K562 (cell line): ENCODE results near the gene CLASP2. TPM values are rescaled to one million over a fixed set of nuclear protein-coding genes. Genes with fewer than 3 reads are reported as not detected.
A peak's percentile ranks its signal among the peaks of the same experiment; 100 is the strongest.

Experiments used
- ERF ChIP-seq: fragments of 450-650 bp; formaldehyde crosslinking; IDR thresholded peaks from 2 replicates; pipeline ENCODE4 v1.4.0; 2020; ENCODE audit warnings: mild to moderate bottlenecking, mixed read lengths
- FOXK2 ChIP-seq, 2 experiments: fragments of 450-650 bp; IDR thresholded peaks in 1 of 2; conservative IDR thresholded peaks in 1 of 2; 2 replicates each; pipeline ENCODE4 v1.6.1; 2016; ENCODE audit warnings: low read depth in 2 of 2, mild to moderate bottlenecking in 1 of 2
- FUS ChIP-seq: fragments of 200-400 bp; formaldehyde crosslinking; optimal IDR thresholded peaks from 2 replicates; pipeline ENCODE3; 2017; ENCODE audit warnings: low read depth, low read length
- NBN ChIP-seq: fragments of 450-650 bp; IDR thresholded peaks from 2 replicates; pipeline ENCODE4 v1.6.1; 2016; ENCODE audit warnings: low read depth, mild to moderate bottlenecking
- PCBP1 ChIP-seq: fragments of 200-400 bp; formaldehyde crosslinking; IDR thresholded peaks from 2 replicates; pipeline ENCODE4 v1.6.1; 2018; ENCODE audit warnings: mild to moderate bottlenecking, low read depth, low read length; ENCODE audit not compliant: poor library complexity, severe bottlenecking
- PHF8 ChIP-seq: fragments of 200-600 bp; sonication (generic); IDR thresholded peaks from 2 replicates; pipeline ENCODE4 v1.6.1; 2012; ENCODE audit warnings: mixed run types, mild to moderate bottlenecking, inconsistent platforms, low read length, moderate library complexity, borderline replicate concordance
- RBM14 ChIP-seq: fragments of 200-400 bp; formaldehyde crosslinking; IDR thresholded peaks from 2 replicates; pipeline ENCODE4 v1.6.1; 2018; ENCODE audit warnings: low read depth, mild to moderate bottlenecking, low read length, moderate library complexity, borderline replicate concordance; ENCODE audit not compliant: insufficient read depth
- ZBED1 ChIP-seq: IDR thresholded peaks from 2 replicates; pipeline ENCODE4 v1.6.1; 2014
- polyA plus RNA-seq, 8 experiments: library from polyadenylated mRNA; depleted of rRNA in 4 of 8; stranded (reverse) in 5 of 8; unstranded in 3 of 8; fragments of >200 nt; fragmentation: Nextera tagmentation in 2 of 8; fragmentation: Illumina TruSeq in 1 of 8; extraction: Ambion mirVana in 2 of 8; extraction: Trizol in 1 of 8; gene quantifications; 2 replicates each; pipeline versions ENCODE4 v1.2.1 to v1.2.3, GENCODE V29; 2011 to 2014; ENCODE audit warnings: inconsistent platforms in 1 of 8, missing spikeins in 1 of 8
- total RNA-seq, 7 experiments: library from RNA; depleted of rRNA in 6 of 7; stranded (reverse); fragments of >200 nt in 6 of 7; fragmentation: Illumina TruSeq in 2 of 7; extraction: Trizol in 2 of 7; gene quantifications; 2 replicates each; pipeline versions ENCODE4 v1.2.1 to v1.2.3, GENCODE V29; 2011 to 2021; ENCODE audit warnings: low replicate concordance in 1 of 7
- TF ChIP-seq, protein P1 (sequence below): fragments of 450-650 bp; formaldehyde crosslinking; IDR thresholded peaks from 2 replicates; pipeline ENCODE4 v1.4.0; 2022; ENCODE audit warnings: missing genetic modification characterization
- TF ChIP-seq, protein P2 (sequence below): sonication (generic); formaldehyde crosslinking; IDR thresholded peaks from 2 replicates; pipeline ENCODE4 v1.8.0; 2022; ENCODE audit warnings: mild to moderate bottlenecking, missing genetic modification reagents, borderline replicate concordance
- TF ChIP-seq, protein P3 (sequence below), 3 experiments: IDR thresholded peaks in 2 of 3; conservative IDR thresholded peaks in 1 of 3; 2 replicates each; pipeline ENCODE4 v1.5.1; 2011 to 2012; ENCODE audit warnings: low read length in 3 of 3, mild to moderate bottlenecking in 3 of 3, control low read depth in 2 of 3, improper control_type of control experiment in 1 of 3, inconsistent platforms in 1 of 3, low read depth in 1 of 3, mixed read lengths in 1 of 3, moderate library complexity in 1 of 3; ENCODE audit not compliant: insufficient read depth in 2 of 3
- TF ChIP-seq, protein P4 (sequence below), 2 experiments: fragments of 450-650 bp; formaldehyde crosslinking in 1 of 2; IDR thresholded peaks; 2 replicates each; pipeline versions ENCODE4 v1.4.0 to v1.6.1; 2014 to 2020; ENCODE audit warnings: mild to moderate bottlenecking in 2 of 2, borderline replicate concordance in 1 of 2, low read depth in 1 of 2

Gene CLASP2
- total and polyA plus RNA-seq, 9 of the 15 experiments (the other 6 are each of a cell fraction or from before 2014, with no cell fraction given): 13.5 to 107 (median 71.8) TPM

DNA sequence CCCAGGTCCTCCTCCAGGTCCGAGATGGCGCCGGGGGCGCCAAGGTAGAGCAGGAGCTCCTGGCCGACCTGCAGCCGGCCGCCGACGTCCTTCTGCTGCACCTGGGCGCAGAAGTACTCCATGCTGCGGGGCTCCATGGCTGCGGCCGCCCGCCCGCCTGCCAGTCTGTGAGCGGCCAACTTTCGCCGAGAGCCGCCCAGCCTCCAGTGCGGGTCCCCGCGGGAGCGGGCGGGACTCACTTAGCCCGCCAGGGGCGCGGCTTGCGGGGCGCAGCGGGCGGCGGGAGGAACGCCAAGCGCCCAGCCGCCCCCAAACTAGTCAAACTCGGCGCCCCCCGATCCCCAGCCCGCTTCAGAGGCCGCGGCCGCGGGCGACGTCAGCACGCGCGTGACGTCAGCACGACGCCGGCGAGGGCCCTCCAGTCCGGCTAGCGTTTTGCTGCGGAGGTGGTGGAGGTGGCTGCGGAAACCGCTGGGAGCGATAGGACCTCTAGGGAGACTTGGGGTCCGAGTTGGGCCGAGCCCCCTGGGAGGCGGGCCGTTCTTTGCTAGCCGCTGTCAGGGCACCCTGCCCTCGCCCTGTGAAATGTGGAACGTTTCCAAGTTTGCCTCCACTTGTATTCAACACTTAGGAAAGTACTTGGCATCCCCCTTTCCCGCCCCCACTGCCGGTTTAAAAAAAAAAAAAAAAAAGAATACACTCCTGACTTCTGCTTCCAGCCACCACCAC, at the start of gene CLASP2 (continued):
- peak; percentile 10 for TF ChIP-seq PCBP1
- TF ChIP-seq ERF: peak; percentile 68
- TF ChIP-seq, protein P1, sequence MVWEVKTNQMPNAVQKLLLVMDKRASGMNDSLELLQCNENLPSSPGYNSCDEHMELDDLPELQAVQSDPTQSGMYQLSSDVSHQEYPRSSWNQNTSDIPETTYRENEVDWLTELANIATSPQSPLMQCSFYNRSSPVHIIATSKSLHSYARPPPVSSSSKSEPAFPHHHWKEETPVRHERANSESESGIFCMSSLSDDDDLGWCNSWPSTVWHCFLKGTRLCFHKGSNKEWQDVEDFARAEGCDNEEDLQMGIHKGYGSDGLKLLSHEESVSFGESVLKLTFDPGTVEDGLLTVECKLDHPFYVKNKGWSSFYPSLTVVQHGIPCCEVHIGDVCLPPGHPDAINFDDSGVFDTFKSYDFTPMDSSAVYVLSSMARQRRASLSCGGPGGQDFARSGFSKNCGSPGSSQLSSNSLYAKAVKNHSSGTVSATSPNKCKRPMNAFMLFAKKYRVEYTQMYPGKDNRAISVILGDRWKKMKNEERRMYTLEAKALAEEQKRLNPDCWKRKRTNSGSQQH (CRISPR knock-in tag): no peak
- TF ChIP-seq FOXK2 (conservative IDR thresholded peaks at IDR 0.05 in 1 of 2, IDR thresholded peaks at IDR 0.05 in 1 of 2; ENCODE audit: low read depth in 2 of 2): peak in 1 of 2 experiments; percentile 56; a peak in 1 of 4 replicates
- TF ChIP-seq, protein P2, sequence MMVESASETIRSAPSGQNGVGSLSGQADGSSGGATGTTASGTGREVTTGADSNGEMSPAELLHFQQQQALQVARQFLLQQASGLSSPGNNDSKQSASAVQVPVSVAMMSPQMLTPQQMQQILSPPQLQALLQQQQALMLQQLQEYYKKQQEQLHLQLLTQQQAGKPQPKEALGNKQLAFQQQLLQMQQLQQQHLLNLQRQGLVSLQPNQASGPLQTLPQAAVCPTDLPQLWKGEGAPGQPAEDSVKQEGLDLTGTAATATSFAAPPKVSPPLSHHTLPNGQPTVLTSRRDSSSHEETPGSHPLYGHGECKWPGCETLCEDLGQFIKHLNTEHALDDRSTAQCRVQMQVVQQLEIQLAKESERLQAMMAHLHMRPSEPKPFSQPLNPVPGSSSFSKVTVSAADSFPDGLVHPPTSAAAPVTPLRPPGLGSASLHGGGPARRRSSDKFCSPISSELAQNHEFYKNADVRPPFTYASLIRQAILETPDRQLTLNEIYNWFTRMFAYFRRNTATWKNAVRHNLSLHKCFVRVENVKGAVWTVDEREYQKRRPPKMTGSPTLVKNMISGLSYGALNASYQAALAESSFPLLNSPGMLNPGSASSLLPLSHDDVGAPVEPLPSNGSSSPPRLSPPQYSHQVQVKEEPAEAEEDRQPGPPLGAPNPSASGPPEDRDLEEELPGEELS (CRISPR knock-in tag): no peak
- TF ChIP-seq ZBED1: peak; percentile 63; the same call in 1 of the 2 replicates
- TF ChIP-seq, protein P3, sequence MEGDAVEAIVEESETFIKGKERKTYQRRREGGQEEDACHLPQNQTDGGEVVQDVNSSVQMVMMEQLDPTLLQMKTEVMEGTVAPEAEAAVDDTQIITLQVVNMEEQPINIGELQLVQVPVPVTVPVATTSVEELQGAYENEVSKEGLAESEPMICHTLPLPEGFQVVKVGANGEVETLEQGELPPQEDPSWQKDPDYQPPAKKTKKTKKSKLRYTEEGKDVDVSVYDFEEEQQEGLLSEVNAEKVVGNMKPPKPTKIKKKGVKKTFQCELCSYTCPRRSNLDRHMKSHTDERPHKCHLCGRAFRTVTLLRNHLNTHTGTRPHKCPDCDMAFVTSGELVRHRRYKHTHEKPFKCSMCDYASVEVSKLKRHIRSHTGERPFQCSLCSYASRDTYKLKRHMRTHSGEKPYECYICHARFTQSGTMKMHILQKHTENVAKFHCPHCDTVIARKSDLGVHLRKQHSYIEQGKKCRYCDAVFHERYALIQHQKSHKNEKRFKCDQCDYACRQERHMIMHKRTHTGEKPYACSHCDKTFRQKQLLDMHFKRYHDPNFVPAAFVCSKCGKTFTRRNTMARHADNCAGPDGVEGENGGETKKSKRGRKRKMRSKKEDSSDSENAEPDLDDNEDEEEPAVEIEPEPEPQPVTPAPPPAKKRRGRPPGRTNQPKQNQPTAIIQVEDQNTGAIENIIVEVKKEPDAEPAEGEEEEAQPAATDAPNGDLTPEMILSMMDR (IDR thresholded peaks at IDR 0.05 in 2 of 3, conservative IDR thresholded peaks at IDR 0.05 in 1 of 3; ENCODE audit: insufficient read depth in 2 of 3, low read depth in 1 of 3, low read length in 3 of 3): peak in 1 of 3 experiments; percentile 1; a peak in 1 of 6 replicates
- TF ChIP-seq FUS: peak; percentile 82
- peak; percentile 90 for TF ChIP-seq PHF8
- no peak for TF ChIP-seq RBM14
- peak; percentile 53 for TF ChIP-seq NBN
- TF ChIP-seq, protein P4, sequence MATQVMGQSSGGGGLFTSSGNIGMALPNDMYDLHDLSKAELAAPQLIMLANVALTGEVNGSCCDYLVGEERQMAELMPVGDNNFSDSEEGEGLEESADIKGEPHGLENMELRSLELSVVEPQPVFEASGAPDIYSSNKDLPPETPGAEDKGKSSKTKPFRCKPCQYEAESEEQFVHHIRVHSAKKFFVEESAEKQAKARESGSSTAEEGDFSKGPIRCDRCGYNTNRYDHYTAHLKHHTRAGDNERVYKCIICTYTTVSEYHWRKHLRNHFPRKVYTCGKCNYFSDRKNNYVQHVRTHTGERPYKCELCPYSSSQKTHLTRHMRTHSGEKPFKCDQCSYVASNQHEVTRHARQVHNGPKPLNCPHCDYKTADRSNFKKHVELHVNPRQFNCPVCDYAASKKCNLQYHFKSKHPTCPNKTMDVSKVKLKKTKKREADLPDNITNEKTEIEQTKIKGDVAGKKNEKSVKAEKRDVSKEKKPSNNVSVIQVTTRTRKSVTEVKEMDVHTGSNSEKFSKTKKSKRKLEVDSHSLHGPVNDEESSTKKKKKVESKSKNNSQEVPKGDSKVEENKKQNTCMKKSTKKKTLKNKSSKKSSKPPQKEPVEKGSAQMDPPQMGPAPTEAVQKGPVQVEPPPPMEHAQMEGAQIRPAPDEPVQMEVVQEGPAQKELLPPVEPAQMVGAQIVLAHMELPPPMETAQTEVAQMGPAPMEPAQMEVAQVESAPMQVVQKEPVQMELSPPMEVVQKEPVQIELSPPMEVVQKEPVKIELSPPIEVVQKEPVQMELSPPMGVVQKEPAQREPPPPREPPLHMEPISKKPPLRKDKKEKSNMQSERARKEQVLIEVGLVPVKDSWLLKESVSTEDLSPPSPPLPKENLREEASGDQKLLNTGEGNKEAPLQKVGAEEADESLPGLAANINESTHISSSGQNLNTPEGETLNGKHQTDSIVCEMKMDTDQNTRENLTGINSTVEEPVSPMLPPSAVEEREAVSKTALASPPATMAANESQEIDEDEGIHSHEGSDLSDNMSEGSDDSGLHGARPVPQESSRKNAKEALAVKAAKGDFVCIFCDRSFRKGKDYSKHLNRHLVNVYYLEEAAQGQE (IDR thresholded peaks at IDR 0.05; ENCODE audit: borderline replicate concordance): no peak
- TF ChIP-seq, protein P4 (CRISPR knock-in tag; IDR thresholded peaks at IDR 0.05; ENCODE audit: low read depth): peak; percentile 70; the same call in 1 of the 2 replicates
